GM18502 (cell line): Measurements from ENCODE around the gene C8A.

Experiments
- ATAC-seq: cut with Tn5 transposase; IDR thresholded peaks from one replicate; pipeline ENCODE4 v1.9.1; 2021; ENCODE audit warnings: mild to moderate bottlenecking; ENCODE audit not compliant: unreplicated experiment, poor library complexity

The C8A gene

DNA sequence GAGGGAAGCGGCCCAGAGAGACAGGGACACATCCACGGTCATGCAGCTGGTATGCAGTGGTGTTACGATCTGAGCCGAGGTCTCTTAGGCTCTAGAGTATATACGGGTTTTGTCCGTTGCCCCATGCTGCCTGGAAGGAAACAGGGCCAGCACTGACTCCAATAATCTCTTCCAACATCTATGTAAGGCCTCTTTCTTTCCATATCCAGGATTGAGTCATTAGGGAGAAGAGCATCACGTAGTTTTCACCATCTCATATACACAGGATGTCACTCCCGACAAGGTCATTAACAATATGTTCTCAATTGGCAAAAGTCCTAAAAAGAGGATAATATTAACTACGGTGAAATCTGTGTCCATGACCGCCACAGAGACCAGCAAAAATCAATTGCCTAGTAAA lies 106.8 kb downstream of the C8A start:
- ATAC-seq, result no peak

DNA sequence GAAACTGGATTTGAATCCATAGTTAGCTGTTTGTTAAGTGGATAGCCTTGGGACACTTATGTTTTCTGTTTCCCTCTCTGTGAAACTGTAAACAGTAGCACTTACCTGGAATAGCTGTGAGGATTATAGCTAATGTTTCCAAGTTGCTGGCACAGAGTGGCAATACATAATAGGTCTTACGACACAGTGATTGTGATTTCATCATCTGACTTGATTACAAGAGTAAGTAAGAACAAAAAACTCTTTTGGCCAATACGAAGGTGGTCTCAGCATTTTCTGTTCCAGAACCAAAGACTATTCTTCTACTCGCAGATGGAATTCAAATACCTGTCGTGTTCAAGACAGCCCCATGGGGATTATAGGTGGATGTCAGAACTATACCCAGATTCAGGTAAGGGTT lies 109.1 kb downstream of the C8A start:
- no peak for ATAC-seq

- ATAC-seq, result no peak
Observed at GRCh38 chr1:56964349-56965017, 109.9 kb downstream of the C8A start.

- ATAC-seq, result no peak
Observed at GRCh38 chr1:56965191-56965590, 110.6 kb downstream of the C8A start.

- ATAC-seq, result no peak
Observed at GRCh38 chr1:56965916-56966697, 111.5 kb downstream of the C8A start, which contains the start of gene C8B. Gene C8B, minus strand, starts transcription at chr1:56966015. Its CDS starts 67 bp downstream, at chr1:56965948.

- ATAC-seq, result no peak
Observed at GRCh38 chr1:56966698-56966999, 112.1 kb downstream of the C8A start.

GRCh38 chr1:56967355-56967754 lies 112.8 kb downstream of the C8A start:
- no peak for ATAC-seq
